Myocyte (in vitro differentiated cells): Measurements from ENCODE around the gene FOXJ1. TPM values are rescaled to one million over a fixed set of nuclear protein-coding genes. Genes with fewer than 3 reads are reported as not detected.

Source experiments
- DNase-seq: peaks from one replicate; pipeline ENCODE4 v3.0.0-alpha.2; 2012; ENCODE audit warnings: low read depth
- total RNA-seq: library from RNA; depleted of rRNA; stranded (reverse); fragments of >200 nt; gene quantifications from 2 replicates; pipeline ENCODE4 v1.2.3, GENCODE V29; 2014

Gene FOXJ1
- total RNA-seq, 1 donor from 2014 or later, result not detected

DNA sequence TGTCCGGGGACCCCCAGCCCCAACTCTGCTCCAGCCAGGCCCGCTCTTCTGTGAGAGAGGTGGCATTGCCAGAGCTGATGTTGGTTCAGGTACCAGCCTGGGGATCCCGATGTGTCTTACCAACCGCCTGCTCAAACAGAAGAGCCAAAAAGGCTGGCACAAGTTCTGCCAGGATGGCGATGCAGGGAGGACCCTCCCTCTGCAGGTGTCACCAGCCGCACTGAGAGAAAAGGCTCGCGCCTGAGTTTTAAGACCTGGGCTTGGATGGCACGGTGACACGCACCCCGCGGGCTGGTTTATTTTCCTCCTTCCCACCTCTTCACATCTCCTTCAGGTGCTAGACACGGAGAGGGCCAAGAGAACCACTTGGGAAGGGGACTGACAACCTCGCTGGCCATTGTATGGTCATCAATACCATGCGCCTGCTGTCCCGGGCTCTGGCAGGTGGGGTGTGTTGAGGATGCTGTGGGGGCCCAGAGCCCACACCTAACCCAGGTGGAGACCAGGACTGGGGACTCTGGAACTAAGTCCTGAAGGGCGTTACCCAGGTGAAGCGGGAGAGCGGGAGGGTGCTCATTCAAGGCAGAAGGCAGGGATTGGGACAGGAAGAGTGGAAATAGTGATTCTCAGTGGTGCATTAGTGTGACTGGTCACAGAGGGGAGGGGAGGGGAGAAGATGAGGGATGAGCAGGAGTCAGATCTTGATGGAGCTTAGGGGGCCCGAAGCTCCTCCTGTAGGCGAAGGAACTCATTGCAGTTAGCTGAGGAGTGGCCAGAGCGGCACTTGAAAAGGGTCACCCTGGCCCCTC is 16.3 kb downstream of the FOXJ1 start:
- no peak for DNase-seq

DNA sequence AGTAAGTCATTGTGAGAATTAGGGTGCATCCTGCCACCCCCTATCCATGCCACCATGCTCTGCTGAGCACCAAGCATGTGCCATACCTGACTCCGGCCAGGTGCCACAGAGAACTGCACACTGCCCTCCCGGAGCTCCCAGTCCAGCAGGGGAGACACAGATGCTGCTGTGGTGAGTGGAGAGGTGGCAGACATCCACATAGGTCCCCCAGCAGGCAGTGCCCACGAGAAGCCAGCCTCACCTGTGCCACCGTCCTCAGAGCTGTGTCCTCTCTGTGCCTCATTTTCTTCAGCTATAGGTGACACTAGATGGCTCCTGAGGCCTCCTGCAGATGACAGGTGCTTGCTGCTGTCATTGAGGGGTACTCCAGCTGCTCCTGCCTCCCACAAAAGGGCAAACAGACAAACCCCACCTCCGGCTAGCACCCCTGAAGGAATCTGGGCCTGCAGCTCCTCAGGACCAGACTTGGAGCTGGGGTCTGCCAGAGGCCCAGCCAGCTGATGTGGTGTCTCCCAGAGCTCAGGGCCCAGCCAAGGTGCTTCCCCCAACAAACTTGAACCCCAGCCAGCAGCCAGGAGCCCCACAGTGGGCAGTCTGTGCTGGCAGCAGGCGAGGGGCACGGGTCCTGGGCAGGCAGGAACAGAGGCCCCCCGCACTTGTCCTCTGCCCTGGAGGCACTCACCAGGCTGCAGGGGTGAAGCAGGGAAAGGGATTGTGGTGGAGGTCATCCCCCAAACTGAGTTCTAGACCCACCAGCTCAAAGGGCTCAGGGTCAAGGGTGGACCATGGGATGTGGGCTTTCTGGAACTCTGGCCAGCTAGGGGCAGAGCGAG is 17.1 kb downstream of the FOXJ1 start:
- DNase-seq, result no peak

DNA sequence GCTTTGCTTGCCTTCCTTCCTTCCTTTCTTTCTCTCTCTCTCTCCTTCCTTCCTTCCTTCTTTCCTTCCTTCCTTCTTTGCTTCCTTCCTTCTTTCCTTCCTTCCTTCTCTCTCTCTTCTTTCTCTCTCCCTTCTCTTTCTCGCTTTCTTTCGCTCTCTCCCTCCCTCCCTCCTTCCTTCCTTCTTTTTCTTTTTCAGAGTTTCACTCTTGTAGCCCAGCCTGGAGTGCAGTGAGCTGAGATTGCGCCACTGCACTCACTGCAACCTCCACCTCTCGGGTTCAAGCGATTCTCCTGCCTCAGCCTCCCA is 17.9 kb downstream of the FOXJ1 start:
- DNase-seq, result no peak

DNA sequence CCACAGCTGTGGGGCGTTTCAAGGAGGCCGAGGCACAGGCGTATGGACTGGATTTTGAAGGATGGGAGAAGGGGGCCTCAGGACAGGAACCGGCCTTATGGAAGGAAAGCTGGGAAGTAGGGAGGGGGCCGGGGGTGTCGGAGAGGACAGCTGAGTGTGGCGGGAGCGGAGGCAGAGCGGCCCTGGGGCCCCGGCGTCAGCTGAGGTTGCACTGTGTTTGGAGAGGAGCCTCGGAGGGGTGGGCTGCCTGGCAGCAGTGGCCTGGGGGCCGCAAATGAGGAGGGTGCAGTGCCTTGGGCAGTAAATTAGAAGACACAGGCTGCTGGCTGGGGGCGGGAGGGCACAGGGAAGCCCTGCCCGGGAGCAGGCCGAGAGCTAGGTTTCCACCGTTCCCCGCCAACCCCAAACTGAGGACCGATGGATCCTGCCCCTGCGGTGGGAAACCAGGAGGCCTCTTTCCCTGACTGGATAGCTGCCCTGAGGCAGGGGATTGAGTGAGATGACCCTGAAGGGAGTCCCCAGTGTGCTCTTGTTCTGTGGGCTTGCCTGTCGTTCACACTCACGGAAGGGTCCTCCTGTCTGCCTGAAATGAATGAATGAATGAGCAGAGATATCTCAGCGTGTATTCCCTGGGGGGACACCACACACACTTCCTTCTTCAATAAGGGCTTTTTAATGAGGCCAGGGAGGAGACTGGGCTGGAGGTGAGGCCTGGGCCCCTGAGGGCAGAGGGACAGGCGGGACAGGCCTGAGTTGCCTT is 18.4 kb downstream of the FOXJ1 start:
- DNase-seq, result no peak

DNA sequence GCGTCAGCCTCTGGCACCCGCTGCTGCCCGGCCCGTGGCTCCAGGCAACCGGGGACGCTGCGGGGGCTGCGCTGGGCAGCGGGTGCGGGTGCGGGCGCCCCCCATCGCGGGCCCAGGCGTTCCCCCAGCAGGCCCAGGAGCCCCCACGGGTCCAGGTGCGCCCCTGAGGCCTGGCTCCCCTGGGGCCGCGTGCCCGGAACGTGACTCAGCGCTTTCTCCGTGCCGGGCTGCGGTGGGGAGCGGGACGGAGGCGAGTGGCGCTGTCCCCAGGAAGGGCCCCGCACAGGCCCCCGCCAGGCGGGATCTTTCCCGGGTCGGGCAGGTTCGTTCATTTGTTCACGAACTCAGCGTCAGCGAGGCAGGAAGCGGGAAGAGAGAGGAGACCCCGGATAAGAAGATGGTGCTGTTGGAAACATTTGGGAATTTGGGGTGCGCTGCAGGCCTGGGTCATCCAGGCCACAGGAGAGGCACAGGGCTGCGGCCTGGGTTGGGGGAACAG is 19.1 kb downstream of the FOXJ1 start:
- DNase-seq, result no peak

DNA sequence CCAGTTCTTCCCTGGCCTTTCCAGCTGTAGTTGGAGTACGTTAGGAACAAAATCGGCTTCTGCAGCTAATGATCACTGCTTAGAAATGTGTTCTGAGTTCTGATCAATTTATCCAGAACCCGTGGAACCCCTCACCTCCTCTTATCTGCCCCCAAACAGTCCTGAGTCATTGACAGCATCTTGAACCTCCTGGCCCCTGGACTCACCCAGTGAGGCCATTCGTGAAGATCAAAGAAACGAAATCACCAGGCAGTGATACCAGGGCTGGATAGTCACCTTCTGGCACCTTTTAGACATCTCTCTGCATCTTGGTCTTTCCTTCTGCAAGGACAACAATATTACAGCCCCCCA is 20.4 kb downstream of the FOXJ1 start:
- no peak for DNase-seq

DNA sequence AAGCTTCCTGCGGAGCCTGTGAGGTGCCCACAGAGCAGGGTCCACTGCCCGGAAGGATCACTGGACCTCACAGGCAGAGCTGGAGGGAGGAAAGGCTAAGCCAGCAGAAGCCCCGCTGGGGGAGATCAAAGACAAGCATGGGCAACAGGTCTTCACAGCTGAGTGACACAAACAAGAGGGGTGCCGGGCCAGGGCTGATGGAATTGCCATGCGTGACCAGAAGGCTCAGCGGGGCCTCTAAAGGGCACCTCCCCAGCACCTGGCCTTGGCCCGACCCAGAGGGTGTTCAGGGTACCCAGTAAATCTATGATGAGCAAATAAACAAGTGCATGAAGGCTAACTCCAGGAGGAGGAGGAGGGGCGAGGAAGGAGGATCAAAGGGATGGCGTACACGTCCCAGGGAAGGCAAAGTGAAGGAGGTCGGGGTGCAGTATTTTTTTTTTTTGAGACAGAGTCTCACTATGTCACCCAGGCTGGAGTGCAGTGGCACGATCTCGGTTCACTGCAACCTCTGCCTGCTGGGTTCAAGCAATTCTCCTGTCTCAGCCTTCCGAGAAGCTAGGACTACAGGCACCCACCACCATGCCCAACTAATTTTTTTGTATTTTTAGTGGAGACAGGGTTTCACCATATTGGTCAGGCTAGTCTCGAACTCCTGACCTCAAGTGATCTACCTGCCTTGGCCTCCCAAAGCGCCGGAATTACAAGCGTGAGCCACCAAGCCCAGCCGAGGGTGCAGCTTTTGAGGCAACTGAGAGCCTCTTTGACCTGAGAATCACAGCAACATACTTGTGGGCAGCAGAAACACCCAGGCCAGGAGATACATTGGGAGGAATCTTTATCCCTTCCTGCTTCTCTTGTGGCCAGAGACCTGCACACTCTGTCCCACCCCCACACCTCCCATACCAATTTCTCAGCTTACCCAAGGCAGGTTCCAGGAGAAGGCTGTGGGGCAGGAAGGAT is 21.4 kb downstream of the FOXJ1 start:
- no peak for DNase-seq

DNA sequence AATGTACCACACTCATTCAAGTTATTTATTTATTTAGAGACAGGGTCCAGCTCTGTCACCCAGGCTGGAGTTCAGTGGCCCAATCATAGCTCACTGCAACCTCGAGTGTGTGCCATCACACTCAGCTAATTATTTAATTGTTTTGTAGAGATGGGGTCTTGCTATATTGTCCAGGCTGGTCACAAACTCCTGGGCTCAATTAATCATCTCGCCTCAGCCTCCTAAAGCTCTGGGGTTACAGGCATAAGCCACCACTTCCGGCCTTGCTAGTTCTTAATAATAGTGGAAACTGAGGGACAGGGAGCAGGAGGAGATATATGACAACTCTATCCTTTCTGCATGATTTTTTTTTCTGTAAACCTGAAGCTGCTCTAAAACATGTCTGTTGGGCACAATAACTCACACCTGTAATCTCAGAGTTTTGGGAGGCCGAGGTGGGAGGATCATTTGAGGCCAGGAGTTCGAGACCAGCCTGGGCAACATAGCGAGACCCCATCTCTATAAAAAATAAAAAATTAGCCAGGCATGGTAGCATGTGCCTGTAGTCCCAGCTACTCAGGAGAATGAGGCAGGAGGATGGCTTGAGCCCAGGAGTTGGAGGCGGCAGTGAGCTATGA is 25.8 kb downstream of the FOXJ1 start:
- no peak for DNase-seq

DNA sequence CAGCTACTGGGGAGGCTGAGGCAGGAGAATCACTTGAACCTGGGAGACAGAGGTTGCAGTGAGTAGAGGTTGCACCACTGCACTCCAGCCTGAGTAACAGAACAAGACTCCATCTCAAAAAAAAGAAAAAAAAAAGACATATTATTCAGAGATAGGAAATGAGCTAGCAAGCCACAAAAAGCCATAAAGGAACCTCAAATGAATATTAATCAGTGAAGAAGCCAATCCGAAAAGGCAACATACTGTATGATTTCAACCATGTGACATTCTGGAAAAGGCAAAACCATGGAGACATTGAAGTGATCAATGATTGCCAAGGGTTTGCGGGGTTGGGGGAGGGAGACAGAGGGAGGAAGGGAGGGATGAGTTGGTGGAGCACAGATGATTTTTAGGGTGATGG is 29.1 kb downstream of the FOXJ1 start:
- no peak for DNase-seq

DNA sequence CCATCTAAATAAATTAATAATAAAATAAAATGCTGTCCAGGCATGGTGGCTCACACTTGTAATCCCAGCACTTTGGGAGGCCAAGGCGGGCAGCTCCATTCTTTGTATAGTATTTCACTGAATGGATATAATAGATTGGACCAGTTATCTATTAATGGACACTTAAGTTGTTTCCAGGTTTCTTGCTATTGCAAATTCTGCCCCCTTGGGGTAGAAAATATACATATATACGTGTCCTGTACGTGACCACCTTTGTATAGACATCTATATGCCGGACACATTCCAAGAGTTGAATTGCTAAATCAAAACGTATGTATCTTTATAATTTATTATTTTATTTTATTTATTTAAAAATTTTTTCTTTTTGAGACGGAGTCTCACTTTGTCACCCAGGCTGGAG is 33.5 kb downstream of the FOXJ1 start:
- DNase-seq, result no peak

DNA sequence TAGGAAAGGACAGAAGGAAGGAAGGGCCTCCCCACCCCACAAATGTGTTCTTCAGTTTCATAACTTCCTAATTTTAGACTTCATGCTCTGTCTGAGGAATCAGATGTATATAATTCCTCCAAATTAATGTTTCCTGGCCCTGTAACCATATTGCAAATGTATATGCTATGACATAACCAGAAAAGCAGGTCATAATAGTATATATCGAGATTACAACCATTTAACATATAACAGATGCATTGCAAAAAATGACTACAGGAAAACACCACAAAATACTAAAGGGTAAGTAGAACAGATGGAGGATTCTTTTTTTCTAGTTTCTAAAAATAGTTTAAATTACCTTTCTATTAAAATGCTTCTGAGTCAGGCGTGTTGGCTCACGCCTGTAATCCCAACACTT is 34.3 kb downstream of the FOXJ1 start:
- DNase-seq, result no peak

DNA sequence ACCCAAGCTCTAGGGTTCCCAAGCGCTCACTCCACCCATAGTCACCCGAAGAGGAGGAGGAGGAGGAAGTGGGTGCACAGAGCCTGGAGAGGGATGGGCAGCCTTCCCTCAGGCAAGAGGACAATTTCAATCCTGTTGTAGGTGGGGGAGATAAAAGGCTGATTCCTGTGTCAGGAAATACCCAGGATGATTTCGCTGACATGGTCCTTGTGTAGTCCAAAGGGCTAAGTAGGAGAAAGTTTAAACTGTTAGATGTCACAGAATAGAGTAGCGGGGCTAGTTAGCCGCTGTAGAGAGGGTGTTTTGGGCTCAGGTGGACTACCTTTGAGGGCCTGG is 36.2 kb downstream of the FOXJ1 start:
- DNase-seq, result no peak

DNA sequence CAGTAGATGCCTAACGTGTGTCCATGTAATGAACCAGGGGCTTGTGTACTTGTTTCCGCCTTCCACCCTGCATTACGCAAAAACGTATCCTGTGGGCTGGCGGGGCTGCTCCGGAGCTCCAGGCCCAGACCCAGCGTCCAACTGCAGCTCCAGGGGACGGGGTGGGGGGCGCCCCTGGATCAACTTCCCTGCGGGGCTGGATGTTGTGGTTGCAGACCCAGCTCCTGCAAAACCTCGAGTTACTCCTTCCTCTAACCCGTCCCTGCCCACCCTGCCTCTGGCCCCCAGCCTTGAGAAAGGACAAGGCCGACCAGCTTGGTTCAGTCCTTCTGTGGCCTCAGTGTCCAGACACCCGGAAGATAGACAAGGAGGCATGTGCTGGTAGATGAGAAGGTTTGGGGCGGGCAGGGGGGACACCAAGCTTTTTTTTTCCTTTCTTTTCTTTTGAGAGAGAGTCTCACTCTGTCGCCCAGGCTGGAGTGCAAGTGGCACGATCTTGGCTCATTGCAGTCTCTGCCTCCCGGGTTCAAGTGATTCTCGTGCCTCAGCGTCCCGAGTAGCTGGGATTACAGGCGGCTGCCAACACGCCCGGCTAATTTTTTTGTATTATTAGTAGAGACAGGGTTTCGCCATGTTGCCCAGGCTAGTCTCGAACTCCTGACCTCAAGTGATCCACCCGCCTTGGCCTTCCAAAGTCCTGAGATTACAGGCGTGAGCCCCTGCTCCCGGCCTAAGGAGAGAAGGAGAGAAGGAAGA is 36.7 kb downstream of the FOXJ1 start:
- DNase-seq, result no peak

DNA sequence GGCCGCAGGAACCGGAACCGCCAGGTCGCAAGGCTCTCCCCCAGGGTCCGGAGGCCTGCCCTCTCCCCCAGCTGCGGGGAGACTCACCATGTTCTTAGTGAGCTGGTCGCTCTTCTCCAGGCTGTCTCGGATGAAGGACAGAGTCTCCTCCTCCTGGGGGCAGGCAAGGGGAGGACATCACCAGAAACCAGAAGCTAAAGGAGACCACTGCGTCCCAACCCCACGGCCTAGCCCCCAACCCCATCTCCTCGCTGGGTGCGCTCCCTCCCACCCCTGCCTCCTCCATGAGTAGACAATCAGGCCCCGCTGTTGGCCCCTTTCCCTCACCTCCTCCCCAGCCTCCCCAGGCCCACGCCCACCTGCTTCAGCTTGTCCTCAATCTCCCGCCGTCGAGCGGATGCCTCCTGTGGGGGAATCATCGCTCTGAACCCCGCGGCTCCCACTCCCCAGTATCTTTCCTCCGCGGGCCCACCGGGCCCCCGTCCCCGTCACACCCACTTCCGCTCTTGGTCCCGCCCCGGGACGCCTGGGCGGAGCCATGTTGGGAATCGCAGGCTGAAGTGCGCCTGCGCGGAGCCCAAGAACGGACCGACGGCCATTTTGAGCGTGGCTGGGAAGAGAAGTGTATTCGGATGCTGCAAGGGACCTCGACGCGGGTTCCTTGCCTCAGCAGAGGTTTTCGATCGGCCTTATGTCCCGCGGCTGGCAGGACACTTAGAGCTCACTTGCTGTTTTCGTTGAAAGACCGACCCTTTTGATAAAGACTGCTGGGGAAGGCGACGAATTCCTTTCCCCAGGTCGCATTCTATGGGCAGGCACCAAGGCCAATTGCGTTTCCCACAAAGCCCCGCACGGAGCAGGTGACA is 37.5 kb downstream of the FOXJ1 start, which contains the start of gene EXOC7:
Gene EXOC7 (minus strand): TSS at position 514 of the 866 bp plus-strand sequence. CDS start 95 bp downstream, at position 419.
- DNase-seq, result peak; percentile 95

DNA sequence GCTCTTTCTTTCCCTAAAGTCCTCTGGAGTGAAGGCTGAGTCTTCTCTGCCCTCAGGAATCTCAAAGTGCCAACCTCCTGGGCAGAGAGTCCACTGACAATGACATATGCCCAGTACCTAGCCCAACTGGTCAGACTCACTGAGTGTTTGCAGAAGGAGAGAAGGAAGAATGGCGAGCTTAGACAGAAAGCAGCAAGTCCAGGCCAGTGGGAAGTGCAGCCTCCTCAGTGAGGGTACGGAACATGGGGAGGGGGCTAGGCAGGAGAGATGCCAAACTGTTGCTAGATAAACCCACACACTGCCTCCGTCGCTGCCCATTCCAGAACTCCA is 38.1 kb downstream of the FOXJ1 start:
- DNase-seq, result peak; percentile 32

DNA sequence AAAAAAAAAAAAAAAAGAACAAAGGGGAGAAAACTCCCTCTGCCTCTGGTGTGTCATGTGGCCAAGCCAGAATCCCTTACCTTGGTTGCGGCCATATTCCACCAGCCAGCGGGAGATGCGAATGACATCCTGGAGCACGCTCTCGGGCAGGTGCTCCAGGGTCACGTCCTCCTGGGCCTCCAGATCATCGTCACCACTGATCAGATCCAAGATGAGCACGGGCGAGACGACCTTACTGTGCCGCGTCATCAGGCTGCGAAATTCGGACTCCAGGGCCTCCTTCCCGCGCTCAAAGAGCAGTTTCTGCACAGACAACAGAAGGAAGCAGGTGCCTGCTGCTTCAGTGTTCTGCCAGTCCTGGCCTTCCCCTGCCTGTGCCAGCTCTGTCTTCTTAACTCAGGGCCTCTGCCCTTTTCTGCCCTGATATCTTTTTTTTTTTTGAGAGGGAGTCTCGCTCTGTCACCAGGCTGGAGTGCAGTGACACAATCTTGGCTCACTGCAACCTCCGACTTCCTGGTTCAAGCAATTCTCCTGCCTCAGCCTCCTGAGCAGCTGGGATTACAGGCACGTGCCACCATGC is 43.2 kb downstream of the FOXJ1 start:
- DNase-seq, result no peak

DNA sequence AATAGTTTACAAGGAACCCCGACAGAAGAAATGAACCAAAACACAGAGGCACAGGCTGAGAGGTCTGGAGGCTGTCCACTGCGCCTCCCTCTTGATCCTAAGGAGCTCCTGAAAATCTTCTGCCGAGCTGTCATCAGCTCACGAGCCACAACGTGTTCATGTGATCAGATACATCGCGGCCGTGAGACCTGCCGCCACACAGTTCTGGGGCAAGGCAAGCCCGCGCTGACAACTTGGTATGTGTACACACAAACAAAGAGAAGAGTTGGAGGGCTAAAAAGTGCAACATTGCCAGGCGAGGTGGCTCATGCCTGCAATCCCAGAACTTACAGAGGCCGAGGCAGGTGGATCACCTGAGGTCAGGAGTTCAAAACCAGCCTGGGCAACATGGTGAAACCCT is 45.1 kb downstream of the FOXJ1 start:
- DNase-seq, result no peak

DNA sequence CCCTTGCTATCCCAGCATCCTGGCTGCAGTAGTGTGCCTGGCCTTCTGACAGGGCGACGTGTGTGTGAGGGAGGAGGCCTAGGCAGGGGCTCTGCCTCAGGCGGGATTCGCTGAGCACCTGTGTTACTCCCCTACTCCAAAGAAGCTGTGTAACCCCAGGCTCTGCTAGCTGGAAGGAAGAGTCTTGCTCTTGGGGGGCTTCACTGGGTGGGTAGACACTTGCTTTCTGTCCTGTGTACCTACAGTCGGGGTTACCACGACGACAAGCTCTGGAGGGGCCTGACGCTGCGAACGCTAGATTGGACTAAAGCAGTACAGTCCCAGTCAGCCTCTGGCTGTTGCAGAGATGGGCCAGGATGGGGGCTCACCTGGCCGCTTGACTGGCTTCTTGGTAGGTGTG is 47.0 kb downstream of the FOXJ1 start:
- no peak for DNase-seq
